GM19468 (cell line): Measurements from ENCODE around the gene PDE4B.

ENCODE experiments used
- ATAC-seq: cut with Tn5 transposase; IDR thresholded peaks from one replicate; pipeline ENCODE4 v1.9.1; 2021; ENCODE audit warnings: mild to moderate bottlenecking, moderate library complexity, moderate number of reproducible peaks; ENCODE audit not compliant: unreplicated experiment; ENCODE audit errors: extremely low read depth

The PDE4B gene

DNA sequence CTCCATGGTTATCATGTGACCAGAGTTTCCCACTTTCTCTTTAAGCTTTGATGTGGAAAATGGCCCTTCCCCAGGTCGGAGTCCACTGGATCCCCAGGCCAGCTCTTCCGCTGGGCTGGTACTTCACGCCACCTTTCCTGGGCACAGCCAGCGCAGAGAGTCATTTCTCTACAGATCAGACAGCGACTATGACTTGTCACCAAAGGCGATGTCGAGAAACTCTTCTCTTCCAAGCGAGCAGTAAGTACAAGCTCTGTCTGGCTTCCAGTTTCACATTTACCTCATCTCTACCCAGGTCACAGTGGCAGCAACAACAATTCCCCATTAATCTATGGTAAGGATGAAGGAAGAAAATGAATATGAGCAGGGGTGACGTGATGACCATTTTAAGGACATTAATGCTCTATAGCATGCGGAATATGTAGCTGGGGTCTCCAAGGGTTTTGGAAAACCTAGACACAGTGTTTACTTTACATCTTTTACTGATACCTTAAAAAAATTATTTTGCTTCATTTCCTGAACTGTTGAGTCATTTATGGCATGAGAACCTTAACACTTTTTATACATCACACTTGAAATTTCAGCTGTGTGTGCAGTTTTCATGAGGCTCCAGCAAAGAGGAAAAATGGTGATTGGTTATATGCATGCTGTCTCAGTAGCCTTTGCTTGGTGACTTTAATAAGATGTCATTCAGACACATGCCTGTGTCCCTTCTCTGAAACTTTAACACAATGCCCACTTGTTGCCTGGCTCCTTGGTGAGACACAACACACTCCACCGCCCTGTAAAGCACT is 454.9 kb downstream of the PDE4B start:
- peak; percentile 31 for ATAC-seq

DNA sequence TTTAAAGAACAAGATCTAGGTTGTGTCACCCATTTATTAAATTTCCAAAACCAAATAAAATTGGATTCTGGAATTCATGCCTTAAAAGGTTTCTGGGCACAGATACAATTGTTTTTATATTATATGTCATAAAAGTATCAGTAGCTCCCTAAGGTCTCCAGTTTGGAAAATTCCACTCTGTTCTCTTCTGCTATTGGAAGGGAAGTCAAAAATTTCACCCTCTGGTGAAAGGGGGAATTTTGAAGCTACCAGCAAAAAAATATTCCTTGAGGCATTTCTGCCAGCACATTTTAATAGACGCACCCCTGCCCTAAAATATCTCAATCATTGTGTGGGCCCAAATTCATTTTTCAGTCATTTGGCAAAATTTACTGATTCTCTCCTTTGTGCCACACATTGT is 455.6 kb downstream of the PDE4B start:
- no peak for ATAC-seq

DNA sequence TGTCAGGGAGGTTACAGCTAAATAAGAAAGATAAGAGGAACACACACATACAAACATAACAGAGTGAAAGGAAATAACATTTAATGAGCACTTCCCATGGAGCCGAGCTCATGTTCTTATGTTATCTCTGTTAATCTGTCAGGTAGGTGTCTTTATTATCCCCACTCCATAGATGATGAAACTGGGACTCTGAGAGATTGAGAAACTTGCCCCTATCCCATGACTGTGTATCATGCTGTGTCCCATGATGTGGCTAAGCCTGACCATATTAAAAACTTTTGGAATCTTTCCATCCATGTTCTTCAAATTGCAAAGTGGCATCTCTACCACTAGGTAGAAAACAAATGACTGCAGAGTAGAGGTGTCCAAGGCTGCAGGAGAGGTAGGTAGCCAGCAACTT is 456.1 kb downstream of the PDE4B start:
- ATAC-seq, result no peak

DNA sequence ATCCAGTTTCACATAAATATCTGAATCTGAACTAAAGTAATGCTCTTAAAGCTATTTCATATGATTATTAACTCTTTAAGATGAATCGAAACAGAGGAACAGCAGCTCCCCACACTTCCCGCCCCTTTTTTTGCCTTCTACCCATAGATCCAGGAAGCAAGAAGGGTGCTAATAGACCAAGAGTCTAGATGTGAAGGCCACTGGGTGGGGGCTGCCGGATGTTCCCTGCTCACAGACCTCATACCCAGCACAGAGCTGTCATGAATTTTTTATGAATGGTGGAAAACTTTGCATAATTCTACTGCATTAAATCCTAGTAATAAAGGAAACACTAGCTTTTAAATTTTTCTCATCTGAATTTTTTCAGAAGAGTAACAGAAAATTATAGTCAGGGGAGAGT is 457.4 kb downstream of the PDE4B start:
- ATAC-seq, result no peak

DNA sequence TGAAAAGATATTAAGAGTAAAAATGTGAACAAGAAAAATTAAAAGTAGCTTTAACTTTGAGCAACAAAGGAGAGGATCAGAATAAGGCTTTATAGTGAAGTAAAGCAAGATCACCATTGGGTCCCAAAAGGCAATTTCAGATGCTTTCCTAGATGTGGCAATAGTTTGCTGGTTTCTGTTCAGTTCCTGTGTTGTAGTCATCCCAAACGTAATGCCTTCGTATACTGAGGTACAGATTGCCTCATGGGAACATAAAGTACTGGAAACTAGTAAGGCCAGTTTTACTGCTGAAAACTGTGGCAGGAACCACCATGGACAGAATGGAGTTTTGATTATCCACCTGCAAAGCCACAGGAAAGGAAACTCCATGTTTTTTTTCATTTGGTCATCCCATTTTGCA is 457.8 kb downstream of the PDE4B start:
- no peak for ATAC-seq

DNA sequence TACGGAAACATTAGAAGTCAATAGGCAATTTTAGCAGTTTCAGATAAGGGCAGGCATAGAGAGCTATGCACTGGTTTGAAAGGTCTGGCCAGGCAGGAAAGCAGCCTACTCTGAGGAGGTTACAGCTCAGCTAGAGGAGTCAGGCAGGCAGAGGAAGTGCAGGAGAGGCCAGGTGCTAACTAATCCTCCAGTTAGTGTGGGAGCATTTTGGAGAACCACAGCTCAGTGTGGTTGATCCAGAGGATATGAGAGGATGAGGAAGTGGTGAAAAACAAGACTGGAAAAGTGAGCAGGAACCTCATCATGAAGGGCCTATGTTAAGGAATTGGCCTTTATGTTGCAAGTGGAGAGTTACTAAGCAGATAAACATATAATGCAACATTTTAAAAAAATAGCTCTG is 458.9 kb downstream of the PDE4B start:
- no peak for ATAC-seq

DNA sequence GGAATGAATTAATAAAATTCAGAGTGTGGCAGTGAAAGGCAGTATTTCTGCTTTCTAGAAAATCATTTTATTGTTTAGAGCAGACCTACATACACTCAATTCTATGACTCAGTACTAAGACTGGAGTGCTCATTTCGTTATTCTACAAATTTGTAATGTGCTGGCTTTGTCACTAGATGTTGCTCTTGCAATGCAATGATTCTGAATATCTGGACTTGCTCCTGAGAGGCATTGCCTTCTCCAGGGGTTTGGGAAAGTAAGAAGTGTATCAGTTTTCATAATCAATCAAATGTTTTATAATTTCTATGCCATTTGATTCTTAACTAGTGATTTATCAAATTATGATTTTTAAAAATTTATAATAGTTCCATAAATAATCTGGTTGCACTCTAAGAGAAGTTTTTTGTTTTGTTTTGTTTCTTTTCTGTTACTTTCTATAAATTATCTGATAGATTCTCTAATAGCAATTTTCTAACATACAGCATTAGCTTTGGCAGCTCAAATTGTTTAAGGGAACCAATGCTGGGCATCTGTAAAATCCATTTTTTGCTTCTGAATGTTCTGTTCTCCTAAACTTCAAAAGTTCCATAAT is 460.7 kb downstream of the PDE4B start:
- ATAC-seq, result no peak

DNA sequence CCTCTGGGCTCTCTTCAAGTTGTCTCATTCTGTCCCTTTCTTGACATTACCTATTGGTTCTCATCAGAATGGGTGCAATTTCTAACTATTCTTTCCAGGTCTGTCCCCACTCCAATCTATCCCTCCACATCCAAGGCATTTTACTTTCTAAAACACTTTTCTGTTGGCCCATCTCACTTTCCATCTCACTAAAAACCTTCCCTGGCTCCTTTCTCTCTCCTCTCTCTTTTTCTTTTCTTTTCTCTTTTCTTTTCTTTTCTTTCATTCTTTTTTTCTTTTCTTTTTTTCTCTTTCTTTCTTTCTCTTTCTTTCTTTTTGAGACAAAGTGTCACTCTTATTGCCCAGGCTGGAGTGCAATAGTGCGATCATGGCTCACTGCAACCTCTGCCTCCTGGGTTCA is 462.1 kb downstream of the PDE4B start:
- ATAC-seq, result no peak

DNA sequence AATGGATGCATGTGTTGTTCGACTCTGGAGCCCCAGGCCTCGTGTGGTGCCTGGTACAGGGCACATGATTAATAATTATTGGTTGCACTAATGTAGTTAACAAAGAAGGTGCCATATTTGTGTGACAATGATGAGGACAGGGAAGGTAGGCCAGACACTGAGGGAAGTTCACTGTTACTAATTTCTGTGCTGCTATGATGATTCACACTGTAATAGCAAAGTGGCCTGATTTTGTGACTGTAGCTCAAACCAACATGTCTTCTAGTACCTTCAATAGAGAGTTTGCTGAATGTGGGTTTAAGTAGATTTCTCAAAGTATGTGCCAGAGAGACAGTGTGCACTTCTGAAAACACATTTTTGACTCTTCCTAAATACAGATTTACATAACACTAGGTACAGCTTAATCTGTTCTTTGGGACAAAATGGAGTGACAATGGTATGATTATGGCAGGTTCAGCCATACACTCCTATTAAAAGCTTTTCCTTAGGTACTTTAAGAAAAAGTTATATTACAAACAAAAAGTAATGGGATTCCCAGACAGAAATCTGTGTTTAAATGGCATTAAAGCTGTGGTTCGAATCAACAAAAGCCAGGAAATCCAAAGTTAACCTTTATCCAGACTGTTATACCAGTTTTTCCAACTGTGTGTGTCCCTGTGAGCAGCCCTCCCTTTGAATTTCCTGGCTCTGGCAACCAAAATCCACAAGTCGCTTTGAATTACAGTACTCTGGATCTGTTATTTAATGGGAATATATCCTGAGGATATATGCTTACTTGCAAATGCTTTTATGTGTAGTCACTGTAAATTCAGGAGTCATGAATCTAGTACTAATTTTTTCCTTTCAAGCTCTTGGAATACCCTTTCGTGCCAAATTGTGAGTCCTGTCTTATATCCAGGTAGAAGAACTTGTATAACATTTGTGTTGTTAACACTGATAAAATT is 464.2 kb downstream of the PDE4B start:
- no peak for ATAC-seq

DNA sequence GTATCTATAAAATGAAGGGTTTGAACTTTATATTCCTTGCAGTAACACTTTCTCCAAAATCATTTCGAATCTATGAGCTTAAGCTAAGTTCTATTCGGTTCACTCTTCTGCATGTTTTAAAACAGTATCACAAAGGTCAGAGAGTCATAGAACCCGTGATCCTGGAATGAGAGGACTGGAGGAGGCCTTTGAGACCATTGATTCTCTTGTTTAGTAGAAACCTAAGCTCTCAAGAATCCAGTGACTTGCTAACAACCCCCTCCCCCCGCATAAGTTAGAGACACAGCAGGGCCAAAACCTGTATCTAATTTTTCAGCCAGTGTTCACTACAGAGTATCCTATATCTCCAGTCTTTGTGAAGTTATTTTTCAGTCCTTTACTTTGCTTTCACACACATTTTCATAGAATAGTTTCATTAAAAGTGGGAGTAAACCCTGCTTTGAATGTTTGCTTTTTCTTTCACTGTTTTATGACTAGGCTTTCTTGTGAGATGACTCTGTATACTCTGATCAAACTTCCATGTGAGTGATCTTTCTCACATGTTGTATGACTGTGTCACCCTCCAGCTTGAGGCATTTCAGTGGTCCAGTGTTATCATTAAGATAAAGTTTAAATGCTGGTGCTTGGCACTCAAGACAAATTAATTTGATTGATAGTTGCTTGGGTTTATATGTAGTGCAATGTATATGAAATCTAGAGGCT is 465.9 kb downstream of the PDE4B start:
- no peak for ATAC-seq

DNA sequence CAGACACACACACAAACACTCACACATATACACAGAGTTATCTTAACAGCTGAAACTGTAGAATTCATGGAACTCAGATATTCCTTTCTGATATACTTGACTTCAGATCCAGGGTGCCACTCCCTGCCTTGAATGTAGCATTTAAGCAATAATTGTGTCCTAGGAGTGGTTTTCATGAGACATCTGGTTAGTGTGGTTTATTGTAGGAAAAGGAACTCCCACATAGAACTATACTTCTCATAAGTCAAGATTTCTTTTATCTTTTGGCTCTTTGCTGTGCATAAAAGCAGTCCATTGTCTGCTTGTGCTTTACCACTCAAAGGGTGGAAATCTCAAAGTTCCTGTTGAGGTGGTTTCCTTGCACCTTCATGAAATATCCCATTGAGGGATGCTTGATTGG is 468.7 kb downstream of the PDE4B start:
- no peak for ATAC-seq

DNA sequence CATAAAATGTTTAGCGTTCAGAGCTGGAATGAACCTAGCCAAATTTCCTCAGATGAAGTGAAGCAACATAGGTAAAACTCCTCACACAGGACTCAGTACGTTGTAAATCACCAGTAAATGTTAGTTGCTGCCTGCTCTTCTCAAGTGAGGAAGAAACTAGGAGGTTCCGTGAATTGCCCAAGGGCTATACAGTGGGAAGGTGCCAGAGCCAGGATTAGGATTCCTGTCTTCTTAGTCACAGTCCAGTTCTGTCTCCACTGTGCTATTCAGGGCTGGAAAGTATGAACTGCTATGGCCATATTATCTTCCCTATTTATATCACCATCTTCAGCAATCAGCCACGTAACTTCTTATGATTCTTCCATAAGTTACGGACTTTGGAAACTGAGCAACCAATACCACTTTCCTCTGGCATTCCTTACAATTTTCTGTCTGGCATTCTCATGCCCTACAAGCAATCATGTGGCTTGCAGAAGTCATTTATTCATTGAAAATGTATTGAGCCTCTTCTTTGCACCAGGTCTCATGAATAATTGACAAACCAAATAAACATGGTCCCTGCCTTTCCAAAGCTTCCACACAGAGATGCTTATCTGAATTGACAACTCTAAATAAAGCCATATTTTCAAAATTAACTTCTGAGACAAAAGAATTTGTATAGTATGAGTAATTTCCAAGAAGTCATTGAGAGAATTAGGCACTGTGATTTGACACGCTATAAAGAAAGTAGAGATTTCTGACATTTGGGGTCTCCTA is 469.7 kb downstream of the PDE4B start:
- no peak for ATAC-seq

DNA sequence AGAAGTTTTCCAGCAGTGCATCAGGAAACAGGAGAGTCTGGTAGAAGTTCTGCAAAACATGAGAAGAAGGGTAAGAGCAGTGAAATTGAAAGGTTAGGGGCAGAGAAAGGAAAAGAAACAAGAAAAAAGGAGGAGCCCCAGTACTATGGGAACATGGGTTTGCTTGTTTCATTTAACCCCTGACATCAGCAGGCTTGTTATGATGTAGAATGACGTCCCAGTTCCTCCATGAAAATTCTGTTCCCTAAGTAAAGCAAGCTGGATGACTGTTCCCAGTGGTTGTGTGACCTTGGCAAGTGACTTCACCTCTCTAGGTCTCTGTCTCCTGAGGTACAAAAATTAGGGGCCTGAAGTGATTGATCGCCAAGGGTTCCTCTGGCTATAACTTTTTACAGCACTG is 472.6 kb downstream of the PDE4B start:
- no peak for ATAC-seq

DNA sequence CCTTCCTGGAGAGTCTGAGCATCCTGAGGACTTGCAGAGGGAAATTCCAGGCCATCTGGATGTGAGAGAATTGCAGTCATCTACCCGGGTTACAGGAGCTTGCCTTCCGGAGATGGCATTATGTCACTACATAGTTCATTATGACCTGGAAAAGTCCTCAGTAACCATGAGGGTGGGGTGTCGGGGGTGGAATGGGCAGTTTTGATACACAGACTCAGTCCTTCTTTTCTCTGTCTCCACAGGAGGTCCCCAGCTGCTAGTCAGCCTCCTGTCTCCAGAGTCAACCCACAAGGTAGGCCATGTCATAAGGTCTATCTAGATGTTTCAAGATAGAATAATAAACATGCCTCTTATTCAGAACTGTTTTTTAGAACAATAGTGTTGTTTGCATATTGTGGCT is 473.1 kb downstream of the PDE4B start:
- no peak for ATAC-seq

DNA sequence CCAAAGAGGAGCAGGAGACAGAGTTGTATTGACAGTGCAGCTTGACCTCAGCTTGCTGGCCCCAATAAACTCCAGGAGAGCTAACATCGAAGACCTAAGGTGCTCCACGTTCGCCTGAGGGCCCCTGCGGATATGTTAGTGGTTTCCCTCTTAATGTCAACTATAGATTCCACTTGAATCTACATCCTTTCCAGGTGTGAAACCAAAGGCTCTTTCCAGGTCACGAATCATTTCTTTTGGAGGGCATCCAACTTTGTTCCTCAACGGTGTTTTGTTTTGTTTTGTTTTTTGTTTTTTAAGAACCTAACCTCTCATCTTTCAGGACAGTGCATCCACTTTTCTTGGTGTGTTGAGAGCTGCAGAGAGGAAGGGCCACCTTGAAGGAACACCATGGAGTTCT is 473.7 kb downstream of the PDE4B start:
- no peak for ATAC-seq

DNA sequence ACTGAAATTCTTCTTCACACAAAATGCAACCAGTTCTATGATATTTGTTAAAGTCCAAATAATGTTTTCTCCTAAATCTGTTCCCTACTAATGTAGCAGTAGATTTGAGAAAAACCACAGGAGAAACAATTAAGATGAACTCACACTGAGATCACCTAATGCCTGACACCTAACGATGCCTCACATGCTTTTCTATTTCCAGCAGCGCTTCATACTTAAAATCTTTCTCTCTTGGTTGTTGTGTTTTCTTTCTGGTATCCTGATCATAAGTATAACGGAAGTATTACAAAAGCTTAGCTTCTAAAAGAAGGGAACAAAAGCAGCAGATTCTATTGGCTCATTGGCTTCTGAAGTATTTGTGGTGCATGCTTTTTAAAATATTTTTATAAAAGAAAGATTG is 474.1 kb downstream of the PDE4B start:
- ATAC-seq, result no peak

DNA sequence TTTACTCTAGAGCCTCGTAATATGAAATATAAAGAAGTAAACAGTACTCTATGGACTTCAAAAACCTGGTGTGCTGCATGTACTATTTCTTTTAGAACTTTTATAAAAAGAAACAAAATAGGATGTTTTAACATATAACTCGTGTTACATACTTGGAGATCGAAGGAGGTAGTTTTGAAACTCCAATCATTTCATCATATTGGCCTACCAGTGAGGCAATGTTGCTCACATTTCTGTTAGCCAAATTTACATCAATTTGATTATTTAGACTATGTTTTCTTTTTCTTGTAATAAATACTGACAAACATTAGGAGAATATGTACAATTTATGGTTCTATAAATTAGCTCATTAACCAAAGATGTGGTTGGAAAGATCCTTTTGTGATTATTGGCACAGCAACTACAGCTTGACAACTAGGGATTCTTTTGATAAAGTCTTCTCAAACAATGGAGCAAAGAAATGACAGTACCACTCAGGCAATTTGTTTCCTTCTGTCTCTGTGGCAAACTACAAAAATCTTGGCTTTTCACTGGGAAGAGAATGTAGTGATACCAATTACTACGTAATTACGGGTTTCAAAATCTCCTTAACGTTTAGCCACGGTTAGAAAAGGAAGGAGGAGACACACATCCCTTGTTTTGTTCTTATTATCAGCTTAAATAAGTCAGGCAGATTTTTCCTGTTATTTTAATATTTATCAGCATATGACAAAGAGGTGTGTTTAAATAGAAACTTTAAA is 474.7 kb downstream of the PDE4B start:
- ATAC-seq, result no peak

DNA sequence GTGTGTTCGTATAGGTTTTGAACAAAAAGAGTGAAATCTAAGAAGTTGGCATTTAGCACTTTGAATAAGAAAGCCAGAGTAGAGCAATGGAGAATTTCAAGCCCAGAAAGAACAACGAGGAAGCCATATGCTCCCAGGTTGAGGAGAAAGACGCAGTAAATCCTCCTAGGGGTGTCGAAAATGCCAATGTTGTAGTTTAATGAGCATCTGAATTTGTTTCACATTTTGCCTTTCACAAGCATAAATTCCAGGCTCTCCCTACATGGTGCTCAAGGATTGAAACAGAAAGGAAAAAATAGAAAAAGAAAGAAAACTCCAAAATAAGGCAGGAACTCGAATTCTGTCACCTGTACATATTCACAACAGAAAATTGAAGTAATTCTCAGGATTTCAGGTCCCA is 476.5 kb downstream of the PDE4B start:
- ATAC-seq, result no peak
